ENCODE measurements around the gene ROCK2.

DNA sequence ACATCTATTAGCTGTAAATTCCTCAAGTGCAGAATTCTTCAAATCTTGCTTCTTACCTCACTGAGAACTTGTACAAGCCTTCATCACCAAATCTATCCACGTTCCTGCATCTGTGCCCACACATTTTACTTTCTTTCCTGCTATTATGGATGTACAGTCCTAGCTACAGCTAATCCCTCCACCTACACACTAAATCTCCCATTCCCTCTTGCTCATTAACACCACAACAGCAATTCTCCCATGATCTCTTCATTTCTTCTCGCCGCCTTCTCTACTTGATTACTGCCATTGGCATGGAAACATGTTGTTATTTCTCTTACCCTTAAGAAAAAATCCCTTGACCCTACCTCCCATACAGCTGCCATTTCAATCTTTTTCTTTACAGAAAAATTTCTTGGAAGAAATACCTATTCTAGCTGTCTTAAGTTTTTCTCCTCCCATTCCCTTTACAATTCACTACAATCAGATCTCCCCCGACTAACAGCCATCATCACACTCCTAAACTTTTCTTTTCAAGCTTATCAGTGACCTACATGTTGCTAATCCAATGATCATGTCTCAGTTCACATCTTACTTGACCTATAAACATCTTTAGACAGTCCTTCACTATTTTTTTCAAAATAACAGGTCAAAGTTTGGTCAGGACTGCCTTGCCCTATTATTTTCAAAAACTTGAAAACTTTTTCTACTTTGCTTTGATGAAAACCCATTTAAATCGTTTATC, 41.0 kb downstream of the ROCK2 start:
- TF ChIP-seq, protein P1, sequence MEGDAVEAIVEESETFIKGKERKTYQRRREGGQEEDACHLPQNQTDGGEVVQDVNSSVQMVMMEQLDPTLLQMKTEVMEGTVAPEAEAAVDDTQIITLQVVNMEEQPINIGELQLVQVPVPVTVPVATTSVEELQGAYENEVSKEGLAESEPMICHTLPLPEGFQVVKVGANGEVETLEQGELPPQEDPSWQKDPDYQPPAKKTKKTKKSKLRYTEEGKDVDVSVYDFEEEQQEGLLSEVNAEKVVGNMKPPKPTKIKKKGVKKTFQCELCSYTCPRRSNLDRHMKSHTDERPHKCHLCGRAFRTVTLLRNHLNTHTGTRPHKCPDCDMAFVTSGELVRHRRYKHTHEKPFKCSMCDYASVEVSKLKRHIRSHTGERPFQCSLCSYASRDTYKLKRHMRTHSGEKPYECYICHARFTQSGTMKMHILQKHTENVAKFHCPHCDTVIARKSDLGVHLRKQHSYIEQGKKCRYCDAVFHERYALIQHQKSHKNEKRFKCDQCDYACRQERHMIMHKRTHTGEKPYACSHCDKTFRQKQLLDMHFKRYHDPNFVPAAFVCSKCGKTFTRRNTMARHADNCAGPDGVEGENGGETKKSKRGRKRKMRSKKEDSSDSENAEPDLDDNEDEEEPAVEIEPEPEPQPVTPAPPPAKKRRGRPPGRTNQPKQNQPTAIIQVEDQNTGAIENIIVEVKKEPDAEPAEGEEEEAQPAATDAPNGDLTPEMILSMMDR (IDR thresholded peaks at IDR 0.05): no peak
- no peak for TF ChIP-seq POLR2AphosphoS5 (IDR thresholded peaks at IDR 0.05)
